Measurements from ENCODE around the gene FAM3A.
"Not testable (repeated sequence)": the region's sequence is repeated elsewhere in the genome, so short reads cannot be mapped to it uniquely, and the experiment has no call there.

FAM3A gene

DNA sequence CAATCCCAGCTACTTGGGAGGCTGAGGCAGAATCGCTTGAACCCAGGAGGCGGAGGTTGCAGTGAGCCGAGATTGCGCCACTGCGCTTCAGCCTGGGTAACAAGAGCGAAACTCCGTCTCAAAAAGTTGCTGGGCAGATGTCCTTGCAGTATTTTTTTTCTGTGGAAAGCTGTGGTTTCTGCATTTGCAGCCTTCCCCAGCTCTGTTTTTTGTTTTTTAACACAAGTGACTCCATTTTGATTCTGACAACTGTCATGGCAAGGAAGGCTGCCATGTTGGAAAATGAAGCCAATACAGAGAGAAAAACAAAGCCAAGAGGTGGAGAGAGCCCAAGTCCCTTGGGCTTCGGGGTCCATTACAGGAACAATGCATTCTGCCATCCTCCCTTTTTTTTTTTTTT, 13.9 kb downstream of the FAM3A start:
- no peak for DNase-seq

- not testable (repeated sequence) for DNase-seq
Observed at GRCh38 chrX:154501423-154501822, 14.6 kb downstream of the FAM3A start.

DNA sequence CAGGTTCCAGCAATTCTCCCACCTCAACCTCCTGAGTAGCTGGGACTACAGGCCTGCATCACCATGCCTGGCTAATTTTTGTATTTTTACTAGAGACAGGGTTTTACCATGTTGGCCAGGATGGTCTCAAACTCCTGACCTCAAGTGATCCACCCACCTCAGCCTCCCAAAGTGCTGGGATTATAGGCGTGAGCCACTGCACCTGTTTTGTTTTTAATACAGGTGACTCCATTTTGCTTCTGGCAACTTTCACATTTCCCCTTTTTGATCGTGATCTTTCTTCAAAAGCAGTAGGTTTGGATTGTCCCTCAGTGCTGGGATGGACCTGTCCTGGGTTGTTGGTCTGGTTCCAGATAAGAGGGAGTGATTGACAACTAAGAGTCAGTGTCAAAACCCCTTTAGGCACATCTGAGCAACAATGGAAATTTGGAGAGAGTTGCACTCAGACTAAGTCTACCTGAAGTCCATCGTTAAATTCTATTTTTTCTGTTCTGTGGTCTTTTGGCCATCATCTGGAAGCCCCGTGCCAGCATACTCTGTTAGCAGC, 19.4 kb downstream of the FAM3A start:
- DNase-seq = not testable (repeated sequence)

DNA sequence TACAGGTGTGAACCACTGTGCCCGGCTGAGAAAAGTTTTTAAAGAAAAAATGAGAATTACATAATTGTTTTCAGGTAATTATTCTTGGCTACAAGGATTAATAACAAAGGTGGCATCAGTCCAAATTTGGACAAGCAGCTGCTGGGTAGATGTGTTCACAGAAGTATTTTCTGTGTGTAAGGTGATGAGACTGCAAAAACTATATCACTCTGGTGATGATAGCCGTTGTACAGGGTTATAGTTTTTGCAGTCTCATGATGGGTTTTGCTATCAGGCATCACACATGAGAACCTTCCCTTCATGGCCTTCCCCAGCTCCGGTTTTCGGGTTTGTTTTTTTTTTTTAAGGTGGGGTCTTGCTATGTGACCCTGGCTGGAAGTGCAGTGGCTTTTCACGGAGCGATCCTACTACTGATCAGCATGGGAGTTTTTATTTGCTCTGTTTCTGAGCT, 20.5 kb downstream of the FAM3A start:
- no peak for DNase-seq

- no peak for DNase-seq
Observed at GRCh38 chrX:154494715-154495114, 21.3 kb downstream of the FAM3A start.

GRCh38 chrX:154490414-154491083, 25.5 kb downstream of the FAM3A start, which contains the start of gene SLC10A3:
TSS of gene SLC10A3 (minus strand) at chrX:154490629. CDS start at chrX:154488940, 1,689 bp downstream.
- peak; percentile 90 for DNase-seq

DNA sequence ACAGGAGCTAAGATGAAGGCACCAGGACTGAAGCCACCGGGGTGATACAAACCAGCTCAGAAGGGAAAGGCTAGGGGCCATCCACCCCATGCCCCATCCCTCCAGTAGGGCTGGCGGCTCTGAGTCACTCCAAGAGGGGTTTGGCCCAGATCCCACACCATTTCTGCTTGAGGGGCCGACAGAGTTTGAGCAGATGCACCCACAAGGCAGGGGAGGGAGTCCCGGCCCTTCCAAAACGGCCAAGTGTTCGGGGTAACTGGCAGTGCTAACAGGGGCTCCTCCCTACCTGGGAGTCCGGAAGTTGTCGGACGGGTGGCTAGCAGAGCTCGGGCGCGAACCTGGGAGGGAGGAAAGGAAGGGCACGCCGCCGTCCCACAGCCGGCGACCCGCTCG, 26.0 kb downstream of the FAM3A start:
- DNase-seq = peak; percentile 37

GRCh38 chrX:154489182-154489581, 26.9 kb downstream of the FAM3A start:
- no peak for DNase-seq

DNA sequence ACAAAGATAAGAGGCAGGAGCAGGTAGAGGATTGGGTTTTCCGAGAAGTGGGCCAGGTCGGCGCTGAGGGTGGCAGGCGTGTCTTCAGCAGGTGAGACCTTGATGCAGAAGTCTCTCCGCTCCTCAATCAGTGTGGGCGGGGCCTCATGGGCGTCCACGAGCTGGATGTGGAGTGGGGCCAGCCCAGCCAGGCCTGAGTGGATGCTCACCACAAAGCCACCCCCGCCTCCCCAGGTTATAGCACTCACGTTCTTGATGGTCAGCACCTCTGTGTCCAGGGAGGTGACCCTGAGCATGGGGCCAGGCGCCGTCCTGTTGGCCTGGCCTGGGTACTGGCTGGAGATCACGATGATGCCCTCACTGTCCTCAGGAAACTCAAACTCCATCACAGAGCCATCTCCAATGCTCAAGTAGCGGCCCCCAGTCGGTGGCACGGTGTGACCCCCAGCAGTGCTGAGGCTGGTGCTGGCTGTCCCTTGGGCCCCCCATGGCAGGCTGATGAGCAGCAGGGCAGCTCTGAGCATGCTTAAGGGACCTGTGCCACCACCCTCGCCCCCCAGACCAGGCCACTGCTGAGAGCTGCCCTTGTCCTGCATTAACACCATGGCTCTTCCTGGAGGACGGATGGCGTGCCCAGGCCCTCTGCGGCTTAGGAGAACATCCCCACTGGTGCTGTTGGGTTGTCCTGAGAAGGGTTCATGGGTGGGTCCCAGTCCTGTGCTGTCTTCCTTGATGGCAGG, 27.5 kb downstream of the FAM3A start:
- no peak for DNase-seq

- DNase-seq = no peak
Observed at GRCh38 chrX:154487518-154488290, 28.3 kb downstream of the FAM3A start.

DNA sequence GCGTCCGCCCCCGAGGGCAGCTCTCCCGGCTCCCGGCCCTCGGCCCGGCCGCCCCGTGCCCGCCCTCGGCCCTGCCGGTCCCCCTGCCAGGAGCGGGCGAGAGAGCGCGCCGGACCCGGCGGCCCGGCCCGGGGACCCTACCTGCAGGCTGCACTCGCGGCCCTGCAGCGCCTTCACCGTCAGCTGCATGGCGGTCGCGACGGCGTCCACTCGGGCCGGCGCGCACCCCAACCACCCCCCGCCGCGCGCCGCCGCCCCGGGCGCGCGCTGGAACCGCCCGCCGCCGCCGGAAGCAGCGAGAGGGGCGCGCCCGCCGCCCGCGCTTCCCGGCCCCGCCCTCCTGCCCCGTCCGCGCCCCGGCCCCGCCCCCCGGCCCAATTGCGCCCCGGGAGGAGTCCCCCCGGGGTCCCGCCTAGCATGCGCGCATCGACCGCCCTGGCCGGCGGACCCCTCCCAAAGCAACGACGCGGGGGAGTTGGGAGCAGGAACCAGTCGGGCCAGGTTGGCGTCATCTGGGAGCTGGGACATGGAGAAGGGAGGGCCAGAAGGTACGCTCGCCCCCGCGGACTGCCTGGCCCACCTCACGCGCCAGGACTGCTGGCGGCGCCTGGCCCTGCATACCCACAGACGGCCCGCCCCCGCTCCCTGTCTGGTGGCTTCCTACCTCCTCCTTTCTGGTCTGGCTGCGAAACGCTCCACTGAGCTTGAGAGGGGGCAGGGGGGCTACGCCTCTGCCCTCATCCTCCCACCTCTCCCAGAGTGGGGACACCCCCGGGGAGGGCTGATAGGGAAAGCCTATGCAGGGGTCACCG, 29.4 kb downstream of the FAM3A start, which contains the start of gene UBL4A:
UBL4A (minus strand) TSS at position 220 of the 812 bp plus-strand sequence; CDS start at position 189, 31 bp downstream.
- DNase-seq = peak; percentile 38

DNA sequence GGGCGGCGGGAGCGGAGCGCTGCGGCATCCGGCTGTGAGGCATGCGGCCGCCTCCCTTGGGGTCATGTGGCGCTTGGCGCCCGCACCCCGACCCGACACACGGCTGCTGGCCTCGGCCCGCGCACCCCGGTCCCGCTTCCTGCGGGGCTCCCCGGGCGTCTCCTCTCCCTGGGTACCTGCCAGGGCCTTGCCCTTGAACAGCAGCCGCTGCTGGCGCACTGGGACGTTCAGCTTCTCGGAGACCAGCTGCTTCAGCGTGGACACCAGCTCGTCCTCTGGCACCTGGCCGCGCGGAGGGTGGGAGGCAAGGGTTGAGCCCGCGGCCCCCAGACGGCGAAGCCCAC, 30.0 kb downstream of the FAM3A start:
- no peak for DNase-seq

DNA sequence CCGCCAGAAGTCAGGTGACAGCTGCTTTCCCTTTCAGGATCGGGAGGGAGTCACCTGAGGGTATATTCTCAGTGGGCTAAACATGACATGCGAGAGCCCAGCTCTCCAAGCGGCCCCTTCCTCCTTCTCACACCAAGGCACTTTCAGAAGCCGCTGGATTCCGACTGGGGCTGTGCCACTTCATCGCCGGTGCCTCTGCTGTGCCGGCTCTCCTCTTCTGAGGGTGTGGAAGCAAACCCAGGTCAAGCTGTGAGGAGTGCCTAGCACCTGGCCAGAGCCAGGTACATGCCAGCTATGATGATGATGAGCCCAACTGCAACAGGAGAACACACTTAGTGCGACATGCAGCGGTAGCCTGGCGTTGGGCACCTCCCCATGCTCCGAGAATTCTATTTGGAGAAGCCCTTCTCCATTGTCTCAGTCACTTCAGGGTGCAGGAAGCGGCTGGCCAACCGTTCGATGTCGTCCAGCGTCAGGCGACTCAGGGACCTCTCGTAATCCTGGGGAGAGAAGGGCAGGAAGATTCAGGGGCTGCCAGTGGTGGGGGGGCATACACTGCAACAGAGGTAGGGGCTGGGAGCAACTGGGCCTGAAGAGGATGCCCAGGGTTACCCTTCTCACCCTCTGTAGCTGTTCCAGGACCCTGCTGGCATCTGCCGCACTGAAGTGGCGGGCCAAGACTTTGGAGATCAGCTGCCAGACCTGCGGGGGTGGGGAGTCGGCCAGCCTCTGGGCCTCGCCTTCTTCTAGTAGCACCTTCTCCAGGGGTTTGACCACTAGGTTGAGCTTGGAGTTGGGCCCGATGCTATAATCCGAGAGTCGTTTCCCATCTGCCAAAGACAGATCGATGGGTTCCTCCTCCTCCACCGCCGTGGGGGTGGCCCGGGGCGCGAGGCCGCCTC, 30.6 kb downstream of the FAM3A start:
- peak; percentile 1 for DNase-seq

DNA sequence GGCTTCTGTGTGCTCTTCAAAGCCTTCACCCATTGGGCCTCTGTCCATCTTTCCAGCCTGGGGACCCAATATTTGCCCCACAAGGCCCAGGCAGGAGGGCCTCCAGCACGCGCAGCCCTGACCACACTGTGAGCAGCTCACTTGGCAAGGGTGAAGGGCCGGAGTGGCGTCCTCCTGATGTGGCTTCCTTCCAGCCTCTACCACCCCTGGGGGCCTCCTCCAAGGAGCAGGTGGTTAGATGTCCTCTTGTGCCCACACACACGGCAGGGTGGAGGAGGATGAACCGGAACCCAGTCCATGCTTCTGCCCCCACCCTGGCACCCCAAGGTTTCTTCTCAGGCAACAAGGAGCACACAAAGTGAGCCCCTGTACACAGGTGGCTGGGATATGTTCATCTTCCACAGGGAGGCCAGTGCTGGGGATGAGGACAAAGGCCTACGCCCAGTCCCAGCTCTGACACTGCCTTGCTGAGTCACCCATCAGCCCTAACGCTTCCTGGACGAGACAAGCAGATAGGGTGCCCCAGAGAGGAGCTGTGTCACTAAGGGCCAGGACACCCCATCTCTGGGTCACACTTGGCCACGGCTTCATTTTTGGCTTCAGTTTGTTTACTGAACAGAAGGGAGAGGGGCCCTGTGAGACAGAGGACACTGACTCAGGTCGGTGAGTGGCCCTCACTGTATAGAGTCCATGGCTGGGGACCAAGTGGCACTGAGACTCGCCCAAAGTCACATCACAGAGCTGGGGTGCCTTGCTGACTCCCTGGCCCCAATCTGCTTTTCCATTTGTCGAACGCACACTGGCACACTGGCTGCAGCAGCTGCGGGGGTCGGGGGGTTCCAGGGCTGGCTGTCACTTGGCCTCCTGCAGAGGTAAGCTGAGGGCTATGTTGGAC, 31.5 kb downstream of the FAM3A start:
- no peak for DNase-seq

DNA sequence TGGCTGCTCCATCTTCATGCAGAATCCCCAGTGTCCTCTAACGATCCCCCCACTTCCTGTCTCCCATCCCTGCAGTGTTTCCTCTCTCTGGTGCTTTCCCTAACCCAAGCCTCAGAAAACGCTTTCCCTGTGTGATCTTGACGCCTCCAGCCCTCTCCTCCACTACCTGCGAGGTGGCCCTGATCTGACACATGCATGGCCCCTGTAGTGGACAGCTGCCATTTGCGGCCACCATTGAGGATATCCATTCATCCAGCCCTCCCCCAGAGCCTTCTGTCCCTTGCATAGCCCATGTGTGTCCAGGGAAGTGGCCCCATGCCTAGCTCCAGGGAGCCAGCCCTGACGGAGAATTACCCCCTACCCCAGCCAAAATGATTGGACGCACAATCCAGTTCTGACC, 32.7 kb downstream of the FAM3A start:
- DNase-seq = no peak

DNA sequence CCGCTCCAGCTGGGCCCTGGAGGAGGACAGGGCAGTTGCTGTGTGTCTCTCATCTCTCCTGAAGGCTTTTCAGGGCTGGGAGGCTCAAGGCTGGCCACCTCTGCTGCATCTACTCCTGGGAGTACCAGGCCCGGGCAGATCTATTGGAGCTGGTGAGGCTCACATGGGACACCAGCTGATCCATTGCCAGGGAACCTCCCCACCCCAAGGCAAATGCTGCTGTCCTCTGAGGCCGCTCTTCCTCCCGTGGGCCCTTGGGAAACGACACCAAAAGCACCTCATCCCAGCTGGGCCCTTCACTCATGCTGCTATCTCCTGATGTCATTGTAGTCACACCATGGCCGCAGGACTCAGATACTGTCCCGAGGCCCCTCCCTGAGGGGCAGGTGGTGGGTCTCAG, 33.2 kb downstream of the FAM3A start:
- DNase-seq = no peak

DNA sequence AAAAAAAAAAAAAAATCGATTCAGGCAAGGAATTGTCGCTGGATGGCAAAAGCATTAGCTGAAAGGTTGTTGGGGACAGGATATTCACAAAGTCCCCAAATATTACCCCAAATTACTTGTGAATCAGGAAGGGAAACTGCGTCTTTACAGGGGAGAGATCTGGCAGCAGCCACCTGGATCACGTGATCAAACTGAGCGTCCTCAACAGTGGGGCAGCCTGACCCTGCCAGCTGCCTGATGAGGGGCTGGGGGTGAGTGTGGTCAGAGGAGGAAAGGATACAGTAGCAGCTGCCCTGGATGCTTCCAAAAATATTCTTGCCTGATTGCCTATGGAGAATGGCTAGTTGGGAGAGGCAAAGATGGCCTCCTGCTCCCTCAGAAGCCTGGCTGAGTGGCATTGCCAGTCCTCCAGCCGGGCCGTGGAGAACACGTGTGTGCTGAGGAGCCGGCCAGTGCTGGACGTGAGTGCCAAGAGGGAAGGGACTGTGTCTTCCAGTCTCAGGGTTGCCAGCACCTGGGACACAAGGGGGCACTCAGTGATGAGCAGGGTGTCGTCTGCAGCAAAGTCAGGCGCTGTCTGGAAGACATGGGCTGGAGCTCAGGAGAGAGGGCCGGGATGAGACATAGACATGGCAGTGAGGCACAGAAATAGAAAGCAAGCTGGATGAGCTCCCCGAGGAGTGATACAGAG, 34.0 kb downstream of the FAM3A start:
- no peak for DNase-seq

DNA sequence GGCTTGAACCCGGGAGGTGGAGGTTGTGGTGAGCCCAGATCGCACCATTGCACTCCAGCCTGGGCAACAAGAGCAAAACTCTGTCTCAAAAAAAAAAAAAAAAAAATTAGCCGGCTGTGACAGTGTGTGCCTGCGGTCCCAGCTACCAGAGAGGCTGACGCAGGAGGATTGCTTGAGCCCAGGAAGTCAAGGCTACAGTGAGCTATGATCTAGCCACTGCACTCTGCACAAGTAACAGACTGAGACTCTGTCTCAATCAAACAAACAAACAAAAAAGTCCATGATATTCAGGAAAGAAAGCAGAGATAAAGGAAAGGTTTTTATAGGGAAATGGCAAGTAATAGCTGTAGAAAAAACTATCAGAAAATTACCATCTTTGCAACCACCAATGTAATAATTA, 34.8 kb downstream of the FAM3A start:
- DNase-seq = no peak

All from HCEC 1CT (cell line).